ENCODE results near the gene STARD13. TPM values are rescaled to one million over a fixed set of nuclear protein-coding genes. Genes with fewer than 3 reads are reported as not detected.

The STARD13 gene
- total RNA-seq, 1 donor: 11.0 TPM

GRCh38 chr13:33184112-33184490 is 101.5 kb downstream of the STARD13 start:
- no peak for TF ChIP-seq CTCF (IDR thresholded peaks at IDR 0.05; ENCODE audit: insufficient read depth, low read length)
- no peak overlapping the region for H3K4me3 ChIP-seq (ENCODE audit: low read depth, low read length)
- no peak for DNase-seq (ENCODE audit: low read depth)

- TF ChIP-seq CTCF (IDR thresholded peaks at IDR 0.05; ENCODE audit: insufficient read depth, low read length): no peak
- H3K4me3 ChIP-seq (ENCODE audit: low read depth, low read length): no peak overlapping the region
These were observed 102.0 kb downstream of the STARD13 start for GRCh38 chr13:33183431-33184111.

GRCh38 chr13:33182729-33183128 is 102.8 kb downstream of the STARD13 start:
- DNase-seq (ENCODE audit: low read depth): no peak
- TF ChIP-seq CTCF (IDR thresholded peaks at IDR 0.05; ENCODE audit: insufficient read depth, low read length): no peak
- no peak overlapping the region for H3K4me3 ChIP-seq (ENCODE audit: low read depth, low read length)

More at GRCh38 chr13:33183431-33184111, 102.0 kb downstream of the STARD13 start:
- DNase-seq (ENCODE audit: low read depth): no peak

GRCh38 chr13:33181264-33181663 is 104.3 kb downstream of the STARD13 start:
- DNase-seq (ENCODE audit: low read depth): no peak
- no peak for TF ChIP-seq CTCF (IDR thresholded peaks at IDR 0.05; ENCODE audit: insufficient read depth, low read length)
- no peak overlapping the region for H3K4me3 ChIP-seq (ENCODE audit: low read depth, low read length)

- no peak for TF ChIP-seq CTCF (IDR thresholded peaks at IDR 0.05; ENCODE audit: insufficient read depth, low read length)
- H3K4me3 ChIP-seq (ENCODE audit: low read depth, low read length): no peak overlapping the region
- no peak for DNase-seq (ENCODE audit: low read depth)
These were observed 105.3 kb downstream of the STARD13 start for GRCh38 chr13:33180122-33180804.

GRCh38 chr13:33179463-33179862 is 106.1 kb downstream of the STARD13 start:
- no peak for DNase-seq (ENCODE audit: low read depth)
- H3K4me3 ChIP-seq (ENCODE audit: low read depth, low read length): no peak overlapping the region
- TF ChIP-seq CTCF (IDR thresholded peaks at IDR 0.05; ENCODE audit: insufficient read depth, low read length): no peak

Data from fibroblast of the aortic adventitia (primary cell).